H4 (cell line): ENCODE data around the gene MRPL42. TPM values are rescaled to one million over a fixed set of nuclear protein-coding genes. Genes with fewer than 3 reads are reported as not detected.
"Not testable (repeated sequence)": the region's sequence is repeated elsewhere in the genome, so short reads cannot be mapped to it uniquely, and the experiment has no call there.

Experiments used
- DNase-seq: peaks from one replicate; pipeline ENCODE4 v3.0.0-alpha.2; 2015; ENCODE audit warnings: low spot score
- total RNA-seq: library from RNA; depleted of rRNA; stranded (reverse); fragments of >200 nt; shearing (Covaris generic); gene quantifications from 2 replicates; pipeline ENCODE4 v1.2.3, GENCODE V29; 2014

Gene MRPL42
- total RNA-seq, 1 experiment from 2014 or later = 177 TPM

- DNase-seq = no peak
Measured at GRCh38 chr12:93443576-93443975, 23.7 kb upstream of the MRPL42 start.

- no peak for DNase-seq
Measured at GRCh38 chr12:93447555-93448290, 19.6 kb upstream of the MRPL42 start.

GRCh38 chr12:93448796-93449195, 18.5 kb upstream of the MRPL42 start:
- DNase-seq = no peak

GRCh38 chr12:93449277-93449676, 18.0 kb upstream of the MRPL42 start:
- DNase-seq = no peak

GRCh38 chr12:93451423-93452158, 15.7 kb upstream of the MRPL42 start:
- no peak for DNase-seq

- DNase-seq = no peak
Measured at GRCh38 chr12:93453633-93454032, 13.7 kb upstream of the MRPL42 start.

- DNase-seq = no peak
Measured at GRCh38 chr12:93456077-93456476, 11.2 kb upstream of the MRPL42 start.

GRCh38 chr12:93459097-93459496, 8.2 kb upstream of the MRPL42 start:
- no peak for DNase-seq

- DNase-seq = no peak
Measured at GRCh38 chr12:93460003-93460402, 7.3 kb upstream of the MRPL42 start.

- no peak for DNase-seq
Measured at GRCh38 chr12:93460902-93461301, 6.4 kb upstream of the MRPL42 start.

- DNase-seq = no peak
Measured at GRCh38 chr12:93461503-93461902, 5.8 kb upstream of the MRPL42 start.

- DNase-seq = no peak
Measured at GRCh38 chr12:93465841-93466240, 1.5 kb upstream of the MRPL42 start.

GRCh38 chr12:93466625-93467350, 526 bp upstream of the MRPL42 start:
- no peak for DNase-seq

GRCh38 chr12:93468008-93468371, 676 bp downstream of the MRPL42 start:
- DNase-seq = no peak

GRCh38 chr12:93469386-93469785, 2.1 kb downstream of the MRPL42 start:
- DNase-seq = no peak

- no peak for DNase-seq
Measured at GRCh38 chr12:93476555-93476954, 9.2 kb downstream of the MRPL42 start.

GRCh38 chr12:93482721-93483120, 15.4 kb downstream of the MRPL42 start:
- DNase-seq = no peak

GRCh38 chr12:93483151-93483807, 16.0 kb downstream of the MRPL42 start:
- DNase-seq = no peak

- peak; percentile 51 for DNase-seq
Measured at GRCh38 chr12:93484315-93484981, 17.1 kb downstream of the MRPL42 start.

GRCh38 chr12:93492808-93493207, 25.5 kb downstream of the MRPL42 start:
- DNase-seq = not testable (repeated sequence)

GRCh38 chr12:93494096-93494495, 26.8 kb downstream of the MRPL42 start:
- DNase-seq = no peak

GRCh38 chr12:93497456-93497855, 30.1 kb downstream of the MRPL42 start:
- DNase-seq = no peak
